ENCODE data around the gene ORC6.

ORC6 gene

DNA sequence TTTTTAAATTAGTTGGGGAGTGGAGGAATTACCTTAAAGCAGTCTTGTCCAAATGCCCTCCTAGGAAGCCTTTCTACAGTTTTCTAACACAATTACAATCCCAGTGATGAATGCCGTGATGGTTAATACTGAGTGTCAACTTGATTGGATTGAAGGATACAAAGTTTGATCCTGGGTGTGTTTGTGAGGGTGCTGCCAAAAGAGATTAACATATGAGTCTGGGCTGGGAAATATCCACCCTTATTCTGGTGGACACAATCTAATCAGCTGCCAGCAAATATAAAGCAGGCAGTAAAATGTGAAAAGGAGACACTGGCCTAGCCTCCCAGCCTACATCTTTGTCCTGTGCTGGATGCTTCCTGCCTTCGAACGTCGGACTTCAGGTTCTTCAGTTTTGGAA is 12.2 kb downstream of the ORC6 start:
- no peak for DNase-seq

DNA sequence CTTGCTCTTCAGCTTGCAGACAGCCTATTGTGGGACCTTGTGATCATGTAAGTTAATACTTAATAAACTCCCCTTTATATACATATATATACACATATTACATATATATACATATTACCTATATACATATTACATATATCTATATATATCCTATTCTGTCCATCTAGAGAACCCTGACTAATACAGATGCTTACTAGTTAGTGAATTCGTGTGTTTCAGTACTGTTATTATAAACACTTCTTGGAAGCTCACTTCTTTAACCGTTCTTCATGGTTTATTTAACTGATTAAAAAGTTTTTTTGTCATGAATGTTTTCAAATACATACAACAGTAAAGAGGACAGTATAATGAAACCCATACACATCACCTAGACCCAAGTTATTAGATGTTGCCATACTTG is 12.6 kb downstream of the ORC6 start:
- DNase-seq, result no peak

DNA sequence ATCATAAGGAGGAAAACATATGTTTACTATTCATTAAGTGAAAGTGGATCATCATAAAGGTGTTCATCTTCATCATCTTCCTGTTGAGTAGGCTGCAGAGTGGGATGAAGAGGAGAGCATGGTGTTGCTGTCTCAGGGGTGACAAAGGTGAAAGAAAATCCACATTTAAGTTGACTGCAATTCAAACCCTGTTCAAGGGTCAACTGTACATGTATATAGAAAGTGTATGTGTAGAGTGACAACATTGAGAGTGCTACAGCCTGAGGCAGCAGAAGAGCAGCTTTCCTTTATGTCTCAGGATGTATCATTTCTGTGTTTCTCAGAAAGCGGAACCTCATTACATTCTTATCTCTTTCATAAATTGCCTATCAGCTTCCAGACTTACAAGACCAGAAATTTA is 17.2 kb downstream of the ORC6 start:
- DNase-seq, result no peak

DNA sequence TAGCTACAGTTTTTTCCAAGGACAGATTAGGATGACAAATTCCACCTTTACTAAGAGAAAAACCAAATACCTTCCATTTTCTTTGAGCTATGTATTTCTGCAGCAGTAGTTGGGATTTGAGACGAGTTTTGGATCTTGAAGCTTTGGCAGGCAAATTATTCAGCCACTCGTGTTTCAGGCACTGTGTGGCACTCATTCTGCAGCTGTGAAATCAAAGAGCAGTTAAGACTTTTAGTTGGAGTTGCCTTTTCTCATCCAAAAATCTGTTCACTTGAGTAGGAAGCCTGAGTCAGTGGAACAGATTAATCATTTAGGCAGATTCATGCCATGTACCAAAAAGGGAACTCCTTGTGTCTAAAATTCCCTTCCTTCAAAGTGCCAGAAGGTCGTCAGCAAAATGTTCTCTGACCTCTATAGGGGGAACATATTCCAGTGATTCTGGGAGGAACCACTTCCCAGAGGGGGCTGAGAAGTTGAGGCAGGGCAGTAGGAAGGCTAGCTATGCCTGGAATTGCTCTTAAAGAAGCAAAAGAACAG is 20.1 kb downstream of the ORC6 start:
- peak; percentile 25 to 26 for DNase-seq

DNA sequence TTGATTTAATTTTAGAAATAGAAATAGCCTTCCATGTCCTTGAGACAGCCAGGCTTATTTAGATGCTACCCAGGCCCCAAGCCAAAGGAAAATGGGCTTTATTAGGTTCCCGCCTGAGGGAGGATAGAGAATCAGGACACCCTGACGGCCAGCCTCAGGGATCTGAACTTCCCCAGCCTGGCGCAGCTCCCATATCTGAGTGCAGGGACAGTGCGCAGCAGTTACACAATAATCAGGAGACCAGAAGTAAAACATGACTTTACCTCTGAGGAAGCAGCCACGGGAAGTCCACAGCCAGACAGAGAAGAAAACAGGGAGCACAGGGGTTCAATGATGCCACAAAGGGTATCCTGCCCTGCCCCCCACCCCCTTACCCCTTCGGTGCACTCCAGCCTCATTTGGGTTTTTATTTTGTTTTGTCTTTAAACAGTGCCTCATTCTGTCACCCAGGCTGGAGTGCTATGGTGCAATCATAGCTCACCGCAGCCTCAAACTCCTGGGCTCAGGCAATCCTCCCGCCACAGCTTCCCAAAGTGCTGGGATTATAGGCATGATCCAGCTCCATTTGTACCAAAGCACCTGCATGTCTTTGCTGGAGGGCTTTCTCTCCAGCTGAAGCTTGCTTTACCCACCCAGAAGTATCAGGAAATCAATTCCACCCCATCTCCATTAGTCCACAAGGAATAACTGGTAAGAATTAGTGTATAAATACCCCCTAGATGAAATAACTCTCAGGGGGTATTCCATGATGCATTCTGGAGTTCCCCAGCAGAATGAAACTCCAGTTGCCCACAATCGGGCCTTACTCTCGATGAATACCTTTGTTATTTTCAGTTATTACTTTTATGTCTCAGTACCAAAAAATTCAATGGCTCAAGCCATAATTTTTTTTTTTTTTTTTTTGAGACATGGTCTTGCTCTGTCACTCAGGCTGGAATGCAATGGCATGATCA is 21.9 kb downstream of the ORC6 start:
- peak; percentile 33 to 58 for DNase-seq

DNA sequence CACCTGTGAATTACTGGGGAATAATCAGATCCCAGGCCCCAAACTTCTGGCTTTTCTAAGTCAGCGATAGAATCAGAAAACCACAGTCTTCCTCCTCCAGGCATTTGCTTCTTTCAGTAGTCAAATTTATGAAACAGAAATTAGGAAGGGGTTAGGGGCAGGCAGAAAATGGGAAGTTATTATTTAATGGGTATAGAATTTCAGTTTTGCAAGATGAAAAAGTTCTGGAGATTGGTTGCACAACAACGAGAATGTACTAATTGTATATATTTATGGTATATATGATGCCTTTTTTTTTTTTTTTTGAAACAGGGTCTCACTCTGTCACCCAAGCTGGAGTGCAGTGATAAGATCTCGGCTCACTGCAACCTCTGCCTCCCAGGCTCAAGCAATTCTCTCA is 23.5 kb downstream of the ORC6 start:
- peak; percentile 33 to 76 for DNase-seq

DNA sequence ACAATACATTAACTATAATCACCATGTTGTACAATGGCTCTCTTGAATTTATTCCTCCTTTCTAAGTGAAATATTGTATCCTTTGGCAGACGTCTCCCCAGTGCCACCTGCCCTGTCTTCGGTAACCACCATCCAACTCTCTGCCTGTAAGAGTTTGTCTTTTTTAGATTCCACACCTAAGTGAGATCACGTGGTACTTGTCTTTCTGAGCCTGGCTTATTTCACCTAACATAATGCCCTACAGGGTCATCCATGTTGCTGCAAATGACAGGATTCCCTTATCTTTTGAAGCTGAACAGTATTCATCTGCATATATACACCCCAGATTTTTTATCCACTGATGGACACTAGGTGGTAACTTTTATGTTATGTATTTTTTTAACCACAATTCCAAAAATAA is 24.2 kb downstream of the ORC6 start:
- no peak for DNase-seq

DNA sequence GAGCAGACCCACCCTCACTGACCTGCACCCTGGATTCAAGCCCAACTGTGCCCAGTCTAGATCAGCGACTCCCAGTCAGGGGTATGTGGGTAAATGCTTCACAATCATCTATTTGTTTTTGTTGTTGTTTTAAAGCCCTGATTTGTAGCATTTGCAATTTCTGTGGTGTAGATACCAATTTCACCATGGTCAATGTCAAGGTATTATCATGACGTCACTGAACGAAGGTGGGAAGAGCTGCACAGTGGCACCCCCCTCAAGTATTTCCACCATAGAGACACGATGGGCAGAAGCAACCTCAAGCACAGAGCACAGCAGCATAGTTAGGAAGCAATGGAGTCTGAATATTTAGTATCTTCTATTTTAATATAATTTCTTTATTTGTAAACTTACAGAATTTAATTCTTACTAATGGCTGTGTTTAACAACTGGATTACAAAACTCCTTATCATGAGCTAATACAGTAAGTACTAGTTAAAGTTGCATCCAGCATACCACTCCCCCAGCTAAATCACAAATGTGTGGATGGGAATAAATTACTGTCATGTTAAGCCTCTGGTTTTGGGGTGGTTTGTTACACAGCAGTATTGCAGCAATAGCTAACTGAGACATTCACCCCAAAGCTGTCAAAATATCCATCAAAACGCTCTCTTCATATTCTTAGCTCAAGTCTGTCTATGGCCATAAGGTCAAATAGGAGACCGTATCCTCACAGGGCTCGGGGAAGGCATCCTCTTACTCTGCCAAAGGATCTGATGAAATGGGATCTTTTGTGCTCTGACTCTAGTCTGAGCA is 25.5 kb downstream of the ORC6 start:
- no peak for DNase-seq

DNA sequence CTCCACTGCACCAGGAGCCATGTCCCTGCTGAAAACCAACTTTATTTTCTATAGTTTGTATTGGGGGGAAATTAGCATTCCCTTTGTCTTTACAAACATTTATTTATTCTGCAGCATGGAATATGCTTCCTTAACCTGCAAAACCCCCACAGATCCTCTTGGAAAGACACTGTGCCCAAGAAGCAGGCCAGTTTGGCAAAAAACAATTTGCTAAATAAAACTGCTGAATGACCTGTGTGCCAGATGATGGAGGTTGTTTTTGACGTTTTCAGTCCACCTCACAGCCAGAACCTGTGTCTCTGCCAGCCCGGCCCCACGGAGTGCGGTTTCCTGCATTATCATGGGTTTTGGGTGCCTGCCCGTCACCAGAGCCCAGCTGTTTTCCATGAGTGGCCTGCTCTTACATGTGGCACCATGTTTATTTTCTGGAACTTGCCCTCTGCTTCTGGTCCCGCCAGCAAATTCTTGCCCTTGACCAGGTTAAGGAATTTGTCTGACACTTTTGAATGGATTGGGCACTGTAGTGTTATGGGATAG is 26.4 kb downstream of the ORC6 start:
- DNase-seq, result no peak

DNA sequence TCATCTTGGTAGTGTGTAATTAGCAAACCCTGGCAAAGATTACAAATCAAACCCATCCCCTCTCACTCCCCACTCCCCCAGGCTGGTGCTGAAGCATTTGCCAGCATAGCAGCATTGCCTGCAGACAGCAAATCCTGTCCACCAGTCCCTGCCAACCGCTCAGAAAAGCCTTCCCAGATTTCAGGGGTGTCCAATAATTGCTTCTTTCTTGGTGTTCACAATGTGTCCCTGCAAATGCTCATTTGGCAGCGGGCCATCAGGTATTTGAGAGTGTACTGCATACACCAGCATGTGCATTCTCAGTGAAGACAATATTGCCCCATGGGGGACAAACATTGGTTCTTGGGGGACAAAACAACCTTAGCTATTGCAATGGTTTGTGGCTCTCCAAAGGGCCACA is 28.2 kb downstream of the ORC6 start:
- DNase-seq, result no peak

DNA sequence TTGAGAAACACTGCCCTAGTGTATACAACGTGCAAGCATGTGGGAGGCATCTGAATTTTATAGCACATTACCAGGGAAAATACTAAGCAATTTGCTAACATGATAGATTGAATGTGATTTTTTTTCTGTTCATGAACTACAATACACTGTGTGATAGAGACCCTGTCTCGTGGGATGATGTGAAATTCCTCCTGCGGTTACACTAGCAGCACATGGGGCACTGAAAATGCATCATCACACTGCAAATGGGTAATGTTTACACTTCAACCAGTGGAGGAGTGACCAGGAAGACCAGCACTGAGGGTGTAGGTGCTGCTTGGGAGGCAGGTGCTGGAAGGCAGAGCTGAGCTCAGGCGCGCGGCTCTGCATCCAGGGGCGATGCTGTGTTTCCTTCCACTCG is 28.8 kb downstream of the ORC6 start:
- DNase-seq, result no peak

DNA sequence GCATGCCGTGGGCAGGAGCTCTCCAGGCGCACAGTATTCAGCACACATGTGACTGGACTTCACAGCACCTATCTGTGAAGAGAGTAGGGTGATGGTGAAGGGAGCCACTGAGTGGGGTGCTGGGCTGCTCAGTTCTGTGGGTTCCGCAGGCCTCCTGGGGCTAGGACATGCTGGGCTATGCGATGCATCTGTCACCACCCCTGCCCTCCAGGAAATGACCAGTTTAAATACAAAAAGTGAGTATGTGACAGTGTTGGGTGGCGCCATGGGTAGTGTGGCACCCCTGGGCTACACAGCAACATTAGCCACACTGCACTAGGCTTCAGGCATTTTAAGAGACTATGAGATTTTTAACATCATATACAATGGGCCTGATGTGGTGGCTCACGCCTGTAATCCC is 30.1 kb downstream of the ORC6 start:
- DNase-seq, result no peak

DNA sequence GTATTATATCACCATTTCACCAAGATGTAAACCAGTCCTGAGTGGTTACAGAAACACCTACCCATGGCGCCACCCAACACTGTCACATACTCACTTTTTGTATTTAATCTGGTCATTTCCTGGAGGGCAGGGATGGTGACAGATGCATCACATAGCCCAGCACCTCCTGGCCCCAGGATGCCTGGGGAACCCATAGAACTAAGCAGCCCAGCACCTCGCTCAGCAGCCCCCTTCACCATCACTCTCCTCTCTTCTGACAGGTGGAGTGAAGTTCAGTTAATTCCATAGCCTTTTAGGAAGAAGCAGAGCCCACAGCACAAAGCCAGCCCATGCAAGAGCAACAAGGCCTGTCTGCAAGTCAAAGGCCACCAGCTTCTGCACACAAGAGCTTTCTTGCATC is 31.2 kb downstream of the ORC6 start:
- no peak for DNase-seq

DNA sequence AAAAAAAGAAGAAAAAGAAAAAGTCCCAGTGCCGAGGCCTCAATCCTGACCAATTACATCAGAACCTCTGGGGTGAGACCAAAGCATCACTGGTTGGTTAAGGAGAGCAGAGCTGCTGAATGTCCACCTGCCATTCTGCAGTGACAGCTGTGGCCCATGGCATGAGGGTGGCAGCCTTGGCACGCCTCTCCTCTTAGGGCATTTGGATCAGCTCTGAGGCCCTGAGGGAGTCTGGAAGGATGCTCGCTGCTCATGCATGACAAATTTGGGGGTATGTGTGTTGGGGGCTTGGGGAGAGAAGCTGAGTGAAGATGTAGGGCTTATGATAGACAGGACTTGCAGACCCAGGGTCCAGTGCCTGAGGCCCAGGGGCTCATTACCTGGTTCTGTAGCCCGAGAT is 32.4 kb downstream of the ORC6 start:
- DNase-seq, result no peak

DNA sequence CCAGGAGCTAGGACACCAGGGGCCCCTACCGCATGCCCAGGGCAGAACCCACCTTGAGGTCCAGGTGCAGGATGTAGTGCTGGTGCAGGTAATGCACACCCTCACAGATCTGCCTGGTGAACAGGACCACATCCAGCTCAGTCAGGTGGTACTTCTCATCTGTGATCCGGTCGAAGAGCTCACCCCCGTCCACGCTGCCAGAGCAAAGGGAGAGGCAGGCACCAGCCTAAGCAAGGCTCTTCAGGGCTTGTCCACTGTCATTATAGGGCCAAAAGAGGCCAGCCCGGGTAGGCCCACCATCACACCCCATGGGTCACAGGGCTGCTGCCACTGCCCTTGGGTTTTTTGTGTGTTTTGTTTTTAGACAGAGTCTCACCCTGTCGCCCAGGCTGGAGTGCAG is 37.7 kb downstream of the ORC6 start:
- DNase-seq, result no peak

DNA sequence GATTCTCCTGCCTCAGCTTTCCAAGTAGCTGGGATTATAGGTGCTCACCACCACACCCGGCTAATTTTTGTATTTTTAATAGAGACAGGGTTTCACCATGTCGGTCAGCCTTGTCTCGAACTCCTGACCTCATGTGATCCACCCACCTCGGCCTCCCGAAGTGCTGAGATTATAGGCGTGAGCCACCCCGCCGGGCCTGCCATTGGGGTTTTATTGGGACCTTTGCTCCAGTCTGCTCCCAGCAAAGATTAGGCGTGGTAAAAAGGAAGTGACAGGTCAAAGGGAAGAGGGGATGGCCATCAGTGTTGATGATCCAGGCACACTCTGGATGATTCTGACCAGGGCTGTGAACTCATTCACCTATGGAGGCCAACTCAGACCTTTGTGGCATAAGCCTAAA is 38.2 kb downstream of the ORC6 start:
- no peak for DNase-seq

DNA sequence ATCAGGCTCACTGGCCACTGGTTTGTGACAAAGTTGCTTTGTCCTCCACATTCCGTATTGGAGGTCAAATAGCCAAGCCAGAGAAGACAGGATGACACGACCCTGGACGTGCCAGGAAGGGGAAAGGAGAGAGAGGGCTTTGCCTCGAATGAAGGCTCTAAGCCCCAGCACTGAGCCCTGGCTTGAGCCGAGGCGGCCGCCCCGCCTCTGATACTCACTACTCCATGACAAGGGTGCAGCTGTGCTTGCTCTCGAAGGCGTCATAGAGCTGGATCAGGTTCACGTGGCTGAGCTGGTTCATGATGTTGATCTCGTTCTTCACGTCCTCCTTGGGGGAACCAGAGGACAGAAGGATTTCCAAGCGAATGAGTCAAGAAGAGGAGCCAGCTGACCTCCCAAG is 39.3 kb downstream of the ORC6 start:
- no peak for DNase-seq

DNA sequence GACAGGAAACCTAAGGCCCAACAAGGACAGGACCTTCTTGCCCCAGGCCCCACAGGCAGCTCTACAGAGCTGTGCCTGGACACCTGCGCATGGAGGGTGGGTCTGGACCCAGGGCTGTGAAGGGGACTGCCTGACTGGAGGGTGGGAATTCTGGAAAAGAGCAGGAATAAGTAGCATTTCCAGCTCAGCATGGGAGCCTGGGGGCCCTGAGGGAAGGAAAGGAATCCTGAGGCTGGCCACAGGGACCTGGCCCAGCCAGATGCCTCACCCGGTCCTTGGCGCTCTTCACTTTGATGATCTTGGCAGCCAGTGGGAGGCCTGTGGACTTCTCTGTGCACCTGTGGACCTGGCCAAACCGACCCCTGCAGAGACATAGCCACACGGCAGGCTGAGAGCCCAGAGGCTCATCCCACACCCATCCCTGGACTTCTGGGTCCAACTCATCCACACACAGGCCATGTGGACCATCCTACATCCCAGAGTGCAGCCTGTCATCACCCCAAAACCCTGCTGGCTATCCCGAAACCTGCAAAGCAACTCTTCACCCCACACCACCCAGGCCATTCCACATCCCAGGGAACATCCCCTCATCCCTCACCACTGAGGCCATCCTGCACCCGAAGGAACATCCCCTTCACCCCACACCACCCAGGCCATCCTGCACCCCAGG is 40.0 kb downstream of the ORC6 start:
- no peak for DNase-seq

DNA sequence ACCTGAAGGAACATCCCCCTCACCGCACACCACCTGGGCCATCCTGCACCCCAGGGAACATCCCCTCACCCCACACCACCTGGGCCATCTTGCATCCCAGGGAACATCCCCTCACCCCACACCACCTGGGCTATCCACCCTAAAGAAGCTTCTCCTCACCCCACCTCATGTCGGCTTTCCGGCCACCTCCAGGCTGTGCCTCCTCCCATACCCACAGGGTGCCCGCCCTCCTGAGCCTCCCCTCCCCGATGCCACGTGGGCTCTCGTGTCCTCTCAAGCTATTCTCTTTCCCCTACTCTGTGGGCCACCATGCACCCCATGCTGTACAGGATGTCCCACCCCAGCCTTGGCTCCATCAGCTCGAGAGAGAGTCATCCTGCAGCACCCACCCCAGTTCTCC is 40.7 kb downstream of the ORC6 start:
- DNase-seq, result no peak

DNA sequence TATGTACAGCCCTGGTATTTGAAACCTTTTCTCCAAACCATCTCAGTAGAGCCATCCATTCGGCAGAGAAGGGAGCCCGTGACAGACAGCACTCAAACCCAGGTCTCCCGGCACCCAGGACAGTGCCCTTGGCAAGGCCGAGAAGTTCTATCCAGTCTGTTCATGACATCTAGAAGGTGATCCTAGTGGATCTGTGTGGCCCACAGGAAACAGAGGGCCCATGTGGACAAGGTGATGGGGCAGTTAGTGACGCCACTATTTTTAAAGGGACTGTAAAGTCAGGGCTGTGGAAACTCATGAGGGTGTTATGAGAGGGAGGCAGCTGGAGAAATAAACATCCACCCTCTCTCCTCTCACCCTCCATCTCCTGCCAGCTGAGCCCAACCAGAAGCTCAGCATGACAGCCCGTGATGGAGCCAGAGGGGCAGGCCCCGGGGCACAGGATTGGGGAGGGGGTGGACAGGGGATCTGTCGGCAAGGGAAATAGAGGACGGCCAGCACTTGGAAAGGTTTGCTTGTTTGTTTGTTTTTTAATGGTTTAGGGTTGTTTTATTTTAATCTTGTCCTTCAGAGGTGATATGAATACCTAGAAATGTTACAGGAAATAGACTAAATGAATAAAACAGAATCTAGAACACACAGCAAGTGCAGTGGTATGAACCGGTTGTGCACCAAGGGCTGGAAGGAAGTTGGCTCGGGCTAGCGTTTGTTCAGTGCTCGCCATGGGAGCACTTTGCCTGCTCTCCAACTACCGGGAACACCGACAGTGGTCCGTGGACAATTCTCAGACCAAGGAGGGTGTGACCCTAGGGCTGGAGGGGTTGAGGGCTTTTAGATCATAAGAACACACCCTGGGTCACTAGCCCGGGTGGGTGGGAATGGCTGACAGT is 41.6 kb downstream of the ORC6 start:
- DNase-seq, result no peak

DNA sequence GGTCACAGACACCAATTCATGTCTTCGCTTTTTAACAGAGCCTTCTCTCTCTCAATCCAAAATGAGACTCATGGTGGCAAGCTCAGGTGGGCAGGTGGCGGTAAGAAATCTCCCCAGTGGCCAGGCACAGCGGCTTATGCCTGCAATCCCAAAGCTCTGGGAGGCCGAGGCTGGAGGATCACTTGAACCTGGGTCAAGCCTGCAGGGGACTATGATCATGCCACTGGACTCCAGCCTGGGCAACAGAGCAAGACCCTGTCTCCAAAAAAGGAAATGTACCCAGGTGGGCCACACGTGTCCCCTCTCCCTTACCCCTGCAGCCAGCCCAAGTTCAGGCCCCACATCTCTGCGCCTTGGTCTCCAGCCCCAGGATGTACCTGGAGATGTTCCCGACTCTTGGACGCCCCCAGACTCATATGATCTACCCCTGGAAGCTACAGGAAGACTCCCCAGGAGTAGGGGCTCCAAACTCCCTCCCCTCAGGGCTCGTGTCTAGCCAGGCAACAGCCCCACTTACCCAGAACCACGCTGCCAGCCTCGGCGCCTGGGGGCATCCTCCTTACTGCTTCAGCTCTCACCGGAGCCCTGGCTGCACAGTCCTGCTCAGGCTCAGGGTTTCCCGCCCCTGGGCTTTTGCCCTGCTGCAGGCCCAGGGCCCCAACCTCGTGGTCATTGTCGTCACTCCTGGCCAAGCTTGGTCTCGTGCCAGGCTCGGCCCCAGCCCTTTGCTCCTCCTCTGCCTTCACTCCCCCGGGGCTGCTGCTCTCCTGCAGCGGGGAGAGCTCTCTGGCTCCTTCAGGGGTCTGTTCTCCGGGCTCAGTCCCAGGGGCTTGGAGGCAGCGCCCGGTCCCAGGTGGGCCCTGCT is 42.5 kb downstream of the ORC6 start:
- DNase-seq, result no peak
